Common myeloid progenitor, CD34-positive (primary cell): ENCODE data around the gene SNN.

ENCODE experiments used
- CTCF ChIA-PET: fragments of 350-600 bp; sonication (Branson Sonifier 250); formaldehyde crosslinking; loops from one replicate; lab custom pipeline; 2021; ENCODE audit warnings: antibody characterized with exemption; lab: Charles Lee
- POLR2A ChIA-PET: fragments of 350-600 bp; sonication (Branson Sonifier 250); formaldehyde crosslinking; loops from one replicate; lab custom pipeline; 2021; ENCODE audit warnings: antibody characterized with exemption; lab: Charles Lee
- DNase-seq, 3 donors: peaks; one replicate each; pipeline versions ENCODE4 v3.0.0 to v3.0.0-alpha.2; 2013
- H3K27ac ChIP-seq, 2 experiments: 1 replicate in 1 of 2; 2 replicates in 1 of 2; pipeline ENCODE4 v1.7.0; 2013; ENCODE audit warnings: inconsistent platforms in 2 of 2, low read length in 2 of 2, mild to moderate bottlenecking in 2 of 2, low read depth in 1 of 2, moderate library complexity in 1 of 2; ENCODE audit not compliant: severe bottlenecking in 2 of 2, insufficient read depth in 1 of 2, poor library complexity in 1 of 2
- H3K27me3 ChIP-seq, 5 experiments: replicated peaks in 2 of 5; 1 replicate in 3 of 5; 2 replicates in 2 of 5; pipeline versions ENCODE4 v1.6.1 to v1.7.0; 2013; ENCODE audit warnings: low read length in 4 of 5, mild to moderate bottlenecking in 2 of 5, moderate library complexity in 2 of 5, inconsistent platforms in 1 of 5; ENCODE audit not compliant: insufficient read depth in 5 of 5, control insufficient read depth in 4 of 5
- H3K36me3 ChIP-seq, 4 experiments: 1 replicate in 2 of 4; 2 replicates in 2 of 4; pipeline versions ENCODE4 v1.6.1 to v1.7.0; 2013; ENCODE audit warnings: low read length in 3 of 4, control low read depth in 1 of 4, mild to moderate bottlenecking in 1 of 4; ENCODE audit not compliant: control insufficient read depth in 4 of 4, insufficient read depth in 4 of 4
- H3K4me1 ChIP-seq, 4 experiments: 1 replicate in 3 of 4; 2 replicates in 1 of 4; pipeline versions ENCODE4 v1.6.1 to v1.7.1; 2013; ENCODE audit warnings: low read length in 3 of 4, mild to moderate bottlenecking in 3 of 4, control low read depth in 1 of 4, inconsistent platforms in 1 of 4, moderate library complexity in 1 of 4; ENCODE audit not compliant: control insufficient read depth in 4 of 4, insufficient read depth in 4 of 4; ENCODE audit errors: control extremely low read depth in 1 of 4
- H3K4me3 ChIP-seq, 7 experiments: 1 replicate in 4 of 7; 2 replicates in 3 of 7; pipeline versions ENCODE4 v1.5.1 to v1.7.0; 2013; ENCODE audit warnings: mild to moderate bottlenecking in 7 of 7, low read length in 6 of 7, moderate library complexity in 6 of 7, inconsistent platforms in 2 of 7, low read depth in 2 of 7, control low read depth in 1 of 7; ENCODE audit not compliant: insufficient read depth in 4 of 7, control insufficient read depth in 1 of 7; ENCODE audit errors: extremely low read depth in 1 of 7
- H3K9me3 ChIP-seq, 5 experiments: 1 replicate in 4 of 5; 2 replicates in 1 of 5; pipeline versions ENCODE4 v1.6.1 to v1.7.1; 2013; ENCODE audit warnings: low read length in 4 of 5, mild to moderate bottlenecking in 2 of 5, inconsistent platforms in 1 of 5, low read depth in 1 of 5, moderate library complexity in 1 of 5; ENCODE audit not compliant: control insufficient read depth in 4 of 5, insufficient read depth in 2 of 5; ENCODE audit errors: control extremely low read depth in 1 of 5
- WGBS: methylation state at CpG from one replicate; pipeline ENCODE4 v1.1.5; 2013; ENCODE audit not compliant: insufficient coverage; 5-methylcytosine and 5-hydroxymethylcytosine counted together

Gene SNN

GRCh38 chr16:11692651-11693050 lies 24.4 kb downstream of the SNN start:
- POLR2A ChIA-PET = no interaction called here
- CTCF ChIA-PET = interaction anchor here (1.0 kb wide), 1 partner anchor 42 kb away, joined by 3 read pairs; no protein-coding TSS in a partner anchor
- H3K4me3 ChIP-seq = no peak overlapping the region
- H3K4me1 ChIP-seq = peaks cover 0 to 3% (median 1%) of the 10 kb centered on the region in 4 experiments
- H3K9me3 ChIP-seq = no peaks in the 10 kb centered on the region
- H3K36me3 ChIP-seq = peaks cover 32 to 71% (median 64%) of the 10 kb centered on the region in 4 experiments
- DNase-seq = no peak
- WGBS = 97% methylated on average over 3 of the region's 6 CpGs
- no peaks in the 10 kb centered on the region for H3K27me3 ChIP-seq
- H3K27ac ChIP-seq = no peak overlapping the region

- Histone ChIP-seq H3K4me3 (no peak overlapping the region), H3K36me3 (peaks cover 25 to 71% (median 60%) of the 10 kb centered on the region in 4 experiments), H3K27me3 (no peaks in the 10 kb centered on the region), H3K9me3 (no peaks in the 10 kb centered on the region), H3K27ac (no peak overlapping the region), H3K4me1 (peaks cover 0 to 8% (median 7%) of the 10 kb centered on the region in 4 experiments)
- 97% methylated on average over 9 of the region's 12 CpGs for WGBS
- ChIA-PET CTCF (interaction anchor here (0.8 to 1.3 kb wide), 3 partner anchors 12 to 285 kb away, joined by 3 to 4 read pairs (median 4); no protein-coding TSS in a partner anchor), POLR2A (no interaction called here)
- no peak for DNase-seq
Measured at GRCh38 chr16:11696266-11697012, 28.2 kb downstream of the SNN start.

GRCh38 chr16:11697319-11697718 lies 29.1 kb downstream of the SNN start:
- 97% methylated on average over 11 of the region's 12 CpGs for WGBS
- Histone ChIP-seq H3K4me3 (no peak overlapping the region), H3K27me3 (no peaks in the 10 kb centered on the region), H3K4me1 (peaks cover 0 to 8% (median 7%) of the 10 kb centered on the region in 4 experiments), H3K27ac (no peak overlapping the region), H3K9me3 (no peaks in the 10 kb centered on the region), H3K36me3 (peaks cover 25 to 65% (median 53%) of the 10 kb centered on the region in 4 experiments)
- ChIA-PET POLR2A (no interaction called here), CTCF (interaction anchor here (1.0 to 1.7 kb wide), 4 partner anchors 8 to 143 kb away, joined by 3 to 11 read pairs (median 4); no protein-coding TSS in a partner anchor)
- no peak for DNase-seq

- Histone ChIP-seq H3K4me3 (no peak overlapping the region), H3K9me3 (no peaks in the 10 kb centered on the region), H3K4me1 (peaks cover 0 to 8% (median 7%) of the 10 kb centered on the region in 4 experiments), H3K27ac (no peak overlapping the region), H3K36me3 (peaks cover 21 to 61% (median 48%) of the 10 kb centered on the region in 4 experiments), H3K27me3 (no peaks in the 10 kb centered on the region)
- 100% methylated on average over 2 of the region's 7 CpGs for WGBS
- ChIA-PET POLR2A (no interaction called here), CTCF (interaction anchor here (1.2 to 1.7 kb wide), 3 partner anchors 9 to 144 kb away, joined by 3 to 11 read pairs (median 4); no protein-coding TSS in a partner anchor)
- DNase-seq = peak in 2 of 3 donors; percentile 18
Measured at GRCh38 chr16:11698271-11698689, 30.0 kb downstream of the SNN start.

- Histone ChIP-seq H3K4me3 (no peak overlapping the region), H3K27ac (no peak overlapping the region), H3K9me3 (no peaks in the 10 kb centered on the region), H3K36me3 (peaks cover 18 to 61% (median 49%) of the 10 kb centered on the region in 4 experiments), H3K4me1 (peaks cover 0 to 8% (median 7%) of the 10 kb centered on the region in 4 experiments), H3K27me3 (no peaks in the 10 kb centered on the region)
- ChIA-PET CTCF (interaction anchor here (0.5 to 1.8 kb wide), 2 partner anchors 15 to 148 kb away, joined by 3 to 5 read pairs; no protein-coding TSS in a partner anchor), POLR2A (no interaction called here)
- no peak for DNase-seq
- 100% methylated on average over 7 of the region's 10 CpGs for WGBS
Measured at GRCh38 chr16:11699234-11699894, 31.1 kb downstream of the SNN start.

GRCh38 chr16:11700264-11701029 lies 32.2 kb downstream of the SNN start:
- ChIA-PET POLR2A (interaction anchor here (0.6 kb wide), 1 partner anchor 117 kb away, joined by 3 read pairs; no protein-coding TSS in a partner anchor), CTCF (interaction anchor here (0.6 to 1.8 kb wide), 5 partner anchors 12 to 293 kb away, joined by 3 to 5 read pairs (median 3); no protein-coding TSS in a partner anchor)
- WGBS = 4% methylated on average over 3 of the region's 9 CpGs
- Histone ChIP-seq H3K4me1 (peaks cover 0 to 8% (median 7%) of the 10 kb centered on the region in 4 experiments), H3K36me3 (peaks cover 14 to 51% (median 40%) of the 10 kb centered on the region in 4 experiments), H3K4me3 (no peak overlapping the region), H3K27ac (peak overlapping the region in 1 of 2 experiments; percentile 22), H3K27me3 (no peaks in the 10 kb centered on the region), H3K9me3 (no peaks in the 10 kb centered on the region)
- DNase-seq = peak in 2 of 3 donors; percentile 31 to 41
